H1 (cell line): ENCODE results near the gene MPHOSPH8. TPM values are rescaled to one million over a fixed set of nuclear protein-coding genes. Genes with fewer than 3 reads are reported as not detected.

ENCODE experiments used
- BCL11A ChIP-seq, 2 experiments: IDR thresholded peaks; one replicate each; pipeline ENCODE4 v1.6.1; 2011; ENCODE audit warnings: low read depth in 2 of 2, low read length in 2 of 2, mild to moderate bottlenecking in 2 of 2
- CEBPB ChIP-seq: IDR thresholded peaks from 2 replicates; pipeline ENCODE4 v1.6.1; 2012; ENCODE audit warnings: low read depth, low read length
- EP300 ChIP-seq, 2 experiments: IDR thresholded peaks; 1 replicate in 1 of 2; 2 replicates in 1 of 2; pipeline ENCODE4 v1.6.1; 2011 to 2012; ENCODE audit warnings: low read depth in 2 of 2, low read length in 2 of 2, mild to moderate bottlenecking in 2 of 2, borderline replicate concordance in 1 of 2, inconsistent platforms in 1 of 2, moderate library complexity in 1 of 2
- KDM1A ChIP-seq: fragments of 200-600, 300-600 bp; sonication (generic); IDR thresholded peaks from 2 replicates; pipeline ENCODE4 v1.7.1; 2016; ENCODE audit warnings: mild to moderate bottlenecking, low read length, borderline replicate concordance
- MAFK ChIP-seq: IDR thresholded peaks from 2 replicates; pipeline ENCODE4 v1.6.1; 2012; ENCODE audit warnings: low read depth, mild to moderate bottlenecking, improper control_type of control experiment, low read length
- NRF1 ChIP-seq: IDR thresholded peaks from 2 replicates; pipeline ENCODE4 v1.6.1; 2011; ENCODE audit warnings: mild to moderate bottlenecking, low read depth, low read length, improper control_type of control experiment
- PHF8 ChIP-seq: fragments of 200-600 bp; sonication (generic); conservative IDR thresholded peaks from 2 replicates; pipeline ENCODE4 v1.7.1; 2012; ENCODE audit warnings: low read depth, mild to moderate bottlenecking, inconsistent platforms, low read length, moderate library complexity
- POLR2A ChIP-seq, 2 experiments: IDR thresholded peaks; 1 replicate in 1 of 2; 2 replicates in 1 of 2; pipeline ENCODE4 v1.6.1; 2011; ENCODE audit warnings: low read depth in 2 of 2, low read length in 2 of 2, mild to moderate bottlenecking in 2 of 2; ENCODE audit errors: control extremely low read depth in 1 of 2
- SAP30 ChIP-seq: fragments of 300-600 bp; sonication (generic); IDR thresholded peaks from 2 replicates; pipeline ENCODE4 v1.7.1; 2012; ENCODE audit warnings: low read length, moderate library complexity, mild to moderate bottlenecking, inconsistent platforms; ENCODE audit not compliant: insufficient read depth, insufficient replicate concordance
- TEAD4 ChIP-seq: IDR thresholded peaks from 2 replicates; pipeline ENCODE4 v1.6.1; 2012; ENCODE audit warnings: low read depth, low read length, inconsistent platforms, mixed read lengths
- polyA plus RNA-seq, 7 experiments: library from polyadenylated mRNA; depleted of rRNA in 3 of 7; stranded (reverse) in 5 of 7; unstranded in 2 of 7; fragments of >200 nt in 5 of 7; fragments of 200-250 nt in 2 of 7; gene quantifications; 1 replicate in 5 of 7; 2 replicates in 1 of 7; 4 replicates in 1 of 7; pipeline versions ENCODE4 v1.2.1 to v1.2.3, GENCODE V29; 2011 to 2013; ENCODE audit warnings: missing spikeins in 2 of 7, mixed read lengths in 2 of 7
- total RNA-seq: library from RNA; stranded (reverse); fragmentation: NEBNext Ultra II Directional; extraction: Animal tissue kit (Norgen Biotek cat#: 25700); gene quantifications from 2 replicates; pipeline ENCODE4 v1.2.1, GENCODE V29; 2021
- TF ChIP-seq, protein P1 (sequence below), 3 experiments: IDR thresholded peaks; 1 replicate in 2 of 3; 2 replicates in 1 of 3; pipeline versions ENCODE4 v1.5.1 to v1.6.1; 2011; ENCODE audit warnings: low read length in 3 of 3, mild to moderate bottlenecking in 3 of 3, inconsistent platforms in 2 of 3, low read depth in 1 of 3, moderate library complexity in 1 of 3; ENCODE audit not compliant: insufficient read depth in 1 of 3; ENCODE audit errors: control extremely low read depth in 1 of 3

Gene MPHOSPH8
- total and polyA plus RNA-seq, 2 of the 8 experiments (the other 6 are each of a cell fraction or from before 2014, with no cell fraction given) = 8.3 to 20.5 TPM

DNA sequence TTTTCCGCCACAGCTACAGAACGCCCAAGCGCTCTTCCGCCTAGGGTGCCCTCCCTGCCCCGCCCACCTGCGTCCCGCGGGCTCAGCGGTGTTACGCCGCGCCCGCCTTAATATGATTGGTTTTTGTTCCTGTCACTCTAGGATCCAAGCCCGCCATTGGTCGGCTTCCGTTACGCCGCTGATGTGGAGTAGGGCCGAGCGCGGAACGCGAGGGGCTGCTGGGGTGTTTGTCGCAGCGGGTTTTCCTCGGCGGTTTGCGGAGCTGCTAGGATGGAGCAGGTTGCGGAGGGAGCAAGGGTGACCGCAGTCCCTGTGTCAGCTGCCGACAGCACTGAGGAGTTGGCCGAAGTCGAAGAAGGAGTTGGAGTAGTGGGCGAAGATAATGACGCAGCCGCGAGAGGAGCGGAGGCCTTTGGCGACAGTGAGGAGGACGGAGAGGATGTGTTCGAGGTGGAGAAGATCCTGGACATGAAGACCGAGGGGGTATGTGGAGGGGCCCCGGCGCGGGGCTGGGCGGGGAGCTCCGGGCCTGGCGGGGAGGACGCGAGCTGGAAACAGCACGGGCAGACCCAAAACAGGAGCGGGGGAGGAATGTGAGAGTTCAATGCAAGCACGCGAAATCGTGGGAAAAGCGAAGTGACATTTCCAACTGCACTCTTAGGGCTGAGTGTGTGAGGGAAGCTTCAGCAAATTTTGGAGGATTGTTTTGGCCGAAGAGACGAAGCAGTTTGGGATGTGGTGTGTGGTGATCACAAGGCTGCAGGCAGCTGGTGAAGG is at the start of gene MPHOSPH8 (continued):
- no peak for TF ChIP-seq NRF1
- no peak for TF ChIP-seq CEBPB
- no peak for TF ChIP-seq MAFK
- peak; percentile 47 for TF ChIP-seq SAP30
- no peak for TF ChIP-seq BCL11A (IDR thresholded peaks at IDR 0.05; ENCODE audit: low read depth in 2 of 2, low read length in 2 of 2)
- TF ChIP-seq EP300 (IDR thresholded peaks at IDR 0.05; ENCODE audit: borderline replicate concordance in 1 of 2, low read depth in 2 of 2, low read length in 2 of 2) = no peak
- no peak for TF ChIP-seq POLR2A (IDR thresholded peaks at IDR 0.05; ENCODE audit: control extremely low read depth in 1 of 2, low read depth in 2 of 2, low read length in 2 of 2)
- no peak for TF ChIP-seq TEAD4
- TF ChIP-seq, protein P1, sequence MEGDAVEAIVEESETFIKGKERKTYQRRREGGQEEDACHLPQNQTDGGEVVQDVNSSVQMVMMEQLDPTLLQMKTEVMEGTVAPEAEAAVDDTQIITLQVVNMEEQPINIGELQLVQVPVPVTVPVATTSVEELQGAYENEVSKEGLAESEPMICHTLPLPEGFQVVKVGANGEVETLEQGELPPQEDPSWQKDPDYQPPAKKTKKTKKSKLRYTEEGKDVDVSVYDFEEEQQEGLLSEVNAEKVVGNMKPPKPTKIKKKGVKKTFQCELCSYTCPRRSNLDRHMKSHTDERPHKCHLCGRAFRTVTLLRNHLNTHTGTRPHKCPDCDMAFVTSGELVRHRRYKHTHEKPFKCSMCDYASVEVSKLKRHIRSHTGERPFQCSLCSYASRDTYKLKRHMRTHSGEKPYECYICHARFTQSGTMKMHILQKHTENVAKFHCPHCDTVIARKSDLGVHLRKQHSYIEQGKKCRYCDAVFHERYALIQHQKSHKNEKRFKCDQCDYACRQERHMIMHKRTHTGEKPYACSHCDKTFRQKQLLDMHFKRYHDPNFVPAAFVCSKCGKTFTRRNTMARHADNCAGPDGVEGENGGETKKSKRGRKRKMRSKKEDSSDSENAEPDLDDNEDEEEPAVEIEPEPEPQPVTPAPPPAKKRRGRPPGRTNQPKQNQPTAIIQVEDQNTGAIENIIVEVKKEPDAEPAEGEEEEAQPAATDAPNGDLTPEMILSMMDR (IDR thresholded peaks at IDR 0.05; ENCODE audit: control extremely low read depth in 1 of 3, insufficient read depth in 1 of 3, low read depth in 1 of 3, low read length in 3 of 3) = no peak
- TF ChIP-seq PHF8 = peak; percentile 60
- TF ChIP-seq KDM1A = no peak
